ENCODE results near the gene EGR1. TPM values are rescaled to one million over a fixed set of nuclear protein-coding genes. Genes with fewer than 3 reads are reported as not detected.

EGR1 gene
- polyA plus RNA-seq, 2 of the 4 experiments (the other 2 are of a cell fraction), result 0.59 to 49.3 TPM

- TF ChIP-seq POLR2AphosphoS2 (conservative IDR thresholded peaks at IDR 0.05; ENCODE audit: low read length), result no peak
- no peak for TF ChIP-seq EP300 (IDR thresholded peaks at IDR 0.05)
These were observed 7.6 kb upstream of the EGR1 start (continued) for GRCh38 chr5:138457531-138458275.

- H3K4me2 ChIP-seq, result no peak overlapping the region
- CTCF ChIA-PET, result interaction anchor here (0.6 to 14.7 kb wide), 4 partner anchors 9 to 1946 kb away, joined by 3 to 199 read pairs (median 4); no protein-coding TSS in a partner anchor
- no peak overlapping the region for H3K4me3 ChIP-seq
- FAIRE-seq (no peak), DNase-seq (ENCODE audit: low read depth in 1 of 2, low spot score in 1 of 2) (no peak), ATAC-seq (no peak)
- no peaks in the 10 kb centered on the region for H3K9me3 ChIP-seq
- POLR2A ChIA-PET, result no interaction called here
- no peak overlapping the region for H3K27ac ChIP-seq
- peaks cover 3% of the 10 kb centered on the region for H3K4me1 ChIP-seq
- no peak for TF ChIP-seq MAFK (IDR thresholded peaks at IDR 0.05; ENCODE audit: partially characterized antibody)
- TF ChIP-seq HDAC2 (IDR thresholded peaks at IDR 0.05), result no peak
- TF ChIP-seq EHMT2 (IDR thresholded peaks at IDR 0.05; ENCODE audit: low read depth), result no peak
- TF ChIP-seq EHF (CRISPR knock-in tag; IDR thresholded peaks at IDR 0.05), result no peak
- no peak for TF ChIP-seq KDM5A (IDR thresholded peaks at IDR 0.05)
- TF ChIP-seq TP53 (CRISPR knock-in tag; IDR thresholded peaks at IDR 0.05), result no peak
- TF ChIP-seq REST (IDR thresholded peaks at IDR 0.05), result no peak
- TF ChIP-seq NR3C1 (IDR thresholded peaks at IDR 0.05), result no peak
- no peak for TF ChIP-seq ZSCAN20 (CRISPR knock-in tag; IDR thresholded peaks at IDR 0.05)
- TF ChIP-seq ATOH8 (CRISPR knock-in tag; IDR thresholded peaks at IDR 0.05; ENCODE audit: low read depth), result no peak
- no peak for TF ChIP-seq SREBF2 (IDR thresholded peaks at IDR 0.05)
- TF ChIP-seq KDM1A (IDR thresholded peaks at IDR 0.05; ENCODE audit: low read depth), result no peak
- no peak for TF ChIP-seq CBX2 (IDR thresholded peaks at IDR 0.05; ENCODE audit: borderline replicate concordance, low read depth)
- TF ChIP-seq FOXS1 (CRISPR knock-in tag; IDR thresholded peaks at IDR 0.05), result no peak
- TF ChIP-seq FOSB (CRISPR knock-in tag; IDR thresholded peaks at IDR 0.05), result no peak
- no peak for TF ChIP-seq SMC3 (IDR thresholded peaks at IDR 0.05)
- 66% methylated on average over 11 of the region's 11 CpGs for WGBS (ENCODE audit: missing lambda C conversion rate)
These were observed 6.9 kb upstream of the EGR1 start for GRCh38 chr5:138458384-138458783.

GRCh38 chr5:138458856-138459255 is 6.4 kb upstream of the EGR1 start:
- WGBS (ENCODE audit: missing lambda C conversion rate), result 59% methylated on average over 9 of the region's 9 CpGs
- ChIA-PET CTCF (interaction anchor here (0.6 to 14.7 kb wide), 6 partner anchors 9 to 822 kb away, joined by 3 to 199 read pairs (median 5); partner anchors contain the start of gene REEP2), POLR2A (no interaction called here)
- Histone ChIP-seq H3K4me3 (no peak overlapping the region), H3K27ac (no peak overlapping the region), H3K4me1 (peaks cover 6% of the 10 kb centered on the region), H3K9me3 (no peaks in the 10 kb centered on the region), H3K4me2 (no peak overlapping the region)
- FAIRE-seq, result no peak
- ATAC-seq, result no peak
- DNase-seq (ENCODE audit: low read depth in 1 of 2, low spot score in 1 of 2), result no peak
- TF ChIP-seq PHF8 (IDR thresholded peaks at IDR 0.05; ENCODE audit: borderline replicate concordance, low read depth) (no peak), KDM5A (IDR thresholded peaks at IDR 0.05) (no peak), ATOH8 (CRISPR knock-in tag; IDR thresholded peaks at IDR 0.05; ENCODE audit: low read depth) (no peak), MYC (IDR thresholded peaks at IDR 0.05; ENCODE audit: borderline replicate concordance, low read length) (no peak), CEBPB (IDR thresholded peaks at IDR 0.05) (no peak), HDAC2 (IDR thresholded peaks at IDR 0.05) (no peak), BCL3 (IDR thresholded peaks at IDR 0.05) (no peak), FOXS1 (CRISPR knock-in tag; IDR thresholded peaks at IDR 0.05) (no peak), POLR2A (IDR thresholded peaks at IDR 0.05; ENCODE audit: low read length) (no peak), HES2 (IDR thresholded peaks at IDR 0.05) (no peak), NR3C1 (IDR thresholded peaks at IDR 0.05) (no peak), HEYL (CRISPR knock-in tag; IDR thresholded peaks at IDR 0.05) (no peak), POLR2AphosphoS2 (conservative IDR thresholded peaks at IDR 0.05; ENCODE audit: low read length) (no peak), CHD2 (IDR thresholded peaks at IDR 0.05; ENCODE audit: low read length, partially characterized antibody) (no peak), NPAS2 (CRISPR knock-in tag; IDR thresholded peaks at IDR 0.05; ENCODE audit: borderline replicate concordance) (no peak), MAX (IDR thresholded peaks at IDR 0.05) (no peak), MAZ (IDR thresholded peaks at IDR 0.05; ENCODE audit: borderline replicate concordance, low read depth, low read length) (no peak)
